ENCODE data around the gene NEURL1.
A peak's percentile ranks its signal among the peaks of the same experiment; 100 is the strongest.

Gene NEURL1

GRCh38 chr10:103493362-103493915 is at the start of gene NEURL1:
Gene NEURL1, plus strand, starts transcription at chr10:103493705. Its CDS starts 683 bp downstream, at chr10:103494388.
- H2AFZ ChIP-seq: peak within 1 kb of the TSS; percentile 92
- peak within 1 kb of the TSS; percentile 96 for H3K4me2 ChIP-seq (ENCODE audit: low read length)
- no peaks in the 10 kb centered on the region for H3K9me3 ChIP-seq (ENCODE audit: control insufficient read depth, low read length)
- H3K4me3 ChIP-seq (ENCODE audit: low read depth, low read length): peak within 1 kb of the TSS; percentile 59
- peaks cover 21% of the 10 kb centered on the region for H3K4me1 ChIP-seq
- H3K9ac ChIP-seq: peak within 1 kb of the TSS; percentile 35
- no peak for TF ChIP-seq CTCF (IDR thresholded peaks at IDR 0.05)
- H3K27ac ChIP-seq: peak within 1 kb of the TSS; percentile 95
- no peaks in the 10 kb centered on the region for H3K27me3 ChIP-seq (ENCODE audit: control insufficient read depth, insufficient read depth, low read length)
- H3K36me3 ChIP-seq (ENCODE audit: control insufficient read depth, insufficient read depth, low read length): no peaks in the 10 kb centered on the region
- H3K79me2 ChIP-seq: no peaks in the 10 kb centered on the region

- Histone ChIP-seq H3K27me3 (ENCODE audit: control insufficient read depth, insufficient read depth, low read length) (no peaks in the 10 kb centered on the region), H3K9me3 (ENCODE audit: control insufficient read depth, low read length) (no peaks in the 10 kb centered on the region), H2AFZ (no peak overlapping the region), H3K27ac (peak overlapping the region; percentile 74), H3K79me2 (no peaks in the 10 kb centered on the region), H3K4me3 (ENCODE audit: low read depth, low read length) (no peak overlapping the region), H3K4me1 (no peaks in the 10 kb centered on the region), H3K9ac (no peak overlapping the region), H3K36me3 (ENCODE audit: control insufficient read depth, insufficient read depth, low read length) (no peaks in the 10 kb centered on the region), H3K4me2 (ENCODE audit: low read length) (no peak overlapping the region)
- no peak for TF ChIP-seq CTCF (IDR thresholded peaks at IDR 0.05)
Measured at GRCh38 chr10:103444478-103444877, 49.0 kb upstream of the NEURL1 start.

GRCh38 chr10:103445366-103445765 is 48.1 kb upstream of the NEURL1 start:
- Histone ChIP-seq H3K27me3 (ENCODE audit: control insufficient read depth, insufficient read depth, low read length) (no peaks in the 10 kb centered on the region), H3K9me3 (ENCODE audit: control insufficient read depth, low read length) (no peaks in the 10 kb centered on the region), H3K4me1 (no peaks in the 10 kb centered on the region), H3K36me3 (ENCODE audit: control insufficient read depth, insufficient read depth, low read length) (no peaks in the 10 kb centered on the region), H3K9ac (no peak overlapping the region), H3K79me2 (no peaks in the 10 kb centered on the region), H3K4me2 (ENCODE audit: low read length) (no peak overlapping the region), H2AFZ (no peak overlapping the region), H3K27ac (peak overlapping the region; percentile 74), H3K4me3 (ENCODE audit: low read depth, low read length) (no peak overlapping the region)
- TF ChIP-seq CTCF (IDR thresholded peaks at IDR 0.05): no peak

- H2AFZ ChIP-seq: no peak overlapping the region
- H3K79me2 ChIP-seq: no peaks in the 10 kb centered on the region
- no peak overlapping the region for H3K4me3 ChIP-seq (ENCODE audit: low read depth, low read length)
- no peak overlapping the region for H3K4me2 ChIP-seq (ENCODE audit: low read length)
- no peaks in the 10 kb centered on the region for H3K9me3 ChIP-seq (ENCODE audit: control insufficient read depth, low read length)
- H3K9ac ChIP-seq: no peak overlapping the region
- H3K36me3 ChIP-seq (ENCODE audit: control insufficient read depth, insufficient read depth, low read length): no peaks in the 10 kb centered on the region
- no peak for TF ChIP-seq CTCF (IDR thresholded peaks at IDR 0.05)
- H3K4me1 ChIP-seq: no peaks in the 10 kb centered on the region
- no peaks in the 10 kb centered on the region for H3K27me3 ChIP-seq (ENCODE audit: control insufficient read depth, insufficient read depth, low read length)
- H3K27ac ChIP-seq: peak overlapping the region; percentile 74
Measured at GRCh38 chr10:103445767-103446567, 47.5 kb upstream of the NEURL1 start.

All from parathyroid adenoma (tissue), 2 donors.